K562 (cell line): Measurements from ENCODE around the gene DGKB.

Experiments used
- MAFK ChIP-seq: IDR thresholded peaks from 2 replicates; pipeline ENCODE4 v1.6.1; 2011; ENCODE audit warnings: low read length, improper control_type of control experiment
- NFE2L1 ChIP-seq: fragments of 450-650 bp; IDR thresholded peaks from 2 replicates; pipeline ENCODE4 v1.6.1; 2016; ENCODE audit warnings: missing genetic modification characterization, low read depth, mild to moderate bottlenecking, missing compliant biosample characterization, moderate library complexity, borderline replicate concordance
- ZBTB7A ChIP-seq: IDR thresholded peaks from 2 replicates; pipeline ENCODE4 v1.6.1; 2011; ENCODE audit warnings: low read depth, mild to moderate bottlenecking, low read length, moderate library complexity, borderline replicate concordance; ENCODE audit not compliant: control insufficient read depth
- ZFP30 ChIP-seq: fragments of 250-450 bp; sonication (Bioruptor Pico); IDR thresholded peaks from 2 replicates; pipeline ENCODE4 v1.8.0; 2022; ENCODE audit warnings: moderate library complexity, mild to moderate bottlenecking, inconsistent platforms, borderline replicate concordance

GRCh38 chr7:14400271-14400670 lies 502.3 kb downstream of the DGKB start:
- no peak for TF ChIP-seq MAFK
- TF ChIP-seq NFE2L1 (tag) = no peak
- TF ChIP-seq ZBTB7A = no peak
- no peak for TF ChIP-seq ZFP30 (CRISPR knock-in tag)
